Measurements from ENCODE around the gene OPRD1.

DNA sequence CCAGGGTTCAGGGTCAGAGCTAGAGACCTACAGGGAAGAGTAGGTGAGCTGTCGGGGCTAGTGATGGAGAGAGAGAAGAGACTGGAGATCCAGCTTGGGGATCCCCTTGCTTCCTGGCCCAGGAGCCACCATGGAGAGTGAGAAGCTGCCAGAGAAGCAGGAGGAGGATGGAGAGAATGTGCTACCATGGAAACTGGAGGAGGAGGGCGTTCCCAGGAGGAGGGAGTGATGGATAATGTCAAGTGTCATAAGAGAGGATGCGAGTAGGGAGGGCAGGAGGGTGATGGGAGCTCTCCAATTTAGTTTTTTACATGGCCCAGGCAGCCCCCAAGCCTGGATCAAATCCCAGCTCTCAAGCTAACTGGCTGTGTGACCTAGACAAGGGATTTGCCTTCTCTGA lies 55.9 kb downstream of the OPRD1 start:
- TF ChIP-seq, protein P1, sequence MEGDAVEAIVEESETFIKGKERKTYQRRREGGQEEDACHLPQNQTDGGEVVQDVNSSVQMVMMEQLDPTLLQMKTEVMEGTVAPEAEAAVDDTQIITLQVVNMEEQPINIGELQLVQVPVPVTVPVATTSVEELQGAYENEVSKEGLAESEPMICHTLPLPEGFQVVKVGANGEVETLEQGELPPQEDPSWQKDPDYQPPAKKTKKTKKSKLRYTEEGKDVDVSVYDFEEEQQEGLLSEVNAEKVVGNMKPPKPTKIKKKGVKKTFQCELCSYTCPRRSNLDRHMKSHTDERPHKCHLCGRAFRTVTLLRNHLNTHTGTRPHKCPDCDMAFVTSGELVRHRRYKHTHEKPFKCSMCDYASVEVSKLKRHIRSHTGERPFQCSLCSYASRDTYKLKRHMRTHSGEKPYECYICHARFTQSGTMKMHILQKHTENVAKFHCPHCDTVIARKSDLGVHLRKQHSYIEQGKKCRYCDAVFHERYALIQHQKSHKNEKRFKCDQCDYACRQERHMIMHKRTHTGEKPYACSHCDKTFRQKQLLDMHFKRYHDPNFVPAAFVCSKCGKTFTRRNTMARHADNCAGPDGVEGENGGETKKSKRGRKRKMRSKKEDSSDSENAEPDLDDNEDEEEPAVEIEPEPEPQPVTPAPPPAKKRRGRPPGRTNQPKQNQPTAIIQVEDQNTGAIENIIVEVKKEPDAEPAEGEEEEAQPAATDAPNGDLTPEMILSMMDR (IDR thresholded peaks at IDR 0.05) = no peak
- TF ChIP-seq POLR2A (IDR thresholded peaks at IDR 0.05) = no peak

Data from esophagus squamous epithelium (tissue), 4 donors.